DMS79 (cell line): Measurements from ENCODE around the gene SLC38A5.
A peak's percentile ranks its signal among the peaks of the same experiment; 100 is the strongest.

Experiments
- DNase-seq: peaks from one replicate; lab custom pipeline; 2025; lab: John Stamatoyannopoulos, UW

SLC38A5 gene

GRCh38 chrX:48491809-48492208 lies 21.7 kb upstream of the SLC38A5 start:
- DNase-seq, result no peak

- no peak for DNase-seq
Observed at GRCh38 chrX:48490661-48491060, 20.6 kb upstream of the SLC38A5 start.

- DNase-seq, result no peak
Observed at GRCh38 chrX:48489892-48490291, 19.8 kb upstream of the SLC38A5 start.

GRCh38 chrX:48489296-48489695 lies 19.2 kb upstream of the SLC38A5 start:
- no peak for DNase-seq

GRCh38 chrX:48488034-48488433 lies 18.0 kb upstream of the SLC38A5 start:
- no peak for DNase-seq

- DNase-seq, result no peak
Observed at GRCh38 chrX:48487362-48487798, 17.3 kb upstream of the SLC38A5 start.

GRCh38 chrX:48482526-48482925 lies 12.5 kb upstream of the SLC38A5 start:
- DNase-seq, result no peak

GRCh38 chrX:48480583-48480982 lies 10.5 kb upstream of the SLC38A5 start:
- DNase-seq, result no peak

GRCh38 chrX:48480142-48480541 lies 10.1 kb upstream of the SLC38A5 start:
- no peak for DNase-seq

- DNase-seq, result no peak
Observed at GRCh38 chrX:48478806-48479205, 8.7 kb upstream of the SLC38A5 start.

GRCh38 chrX:48477960-48478755 lies 8.1 kb upstream of the SLC38A5 start:
- DNase-seq, result no peak

GRCh38 chrX:48476919-48477318 lies 6.9 kb upstream of the SLC38A5 start:
- no peak for DNase-seq

- peak; percentile 70 for DNase-seq
Observed at GRCh38 chrX:48475774-48476577, 5.9 kb upstream of the SLC38A5 start, which contains the start of gene FTSJ1. Gene FTSJ1, plus strand, starts transcription at chrX:48476199. Its CDS starts 1,849 bp downstream, at chrX:48478048.

- no peak for DNase-seq
Observed at GRCh38 chrX:48475296-48475695, 5.2 kb upstream of the SLC38A5 start.

GRCh38 chrX:48474581-48474980 lies 4.5 kb upstream of the SLC38A5 start:
- DNase-seq, result no peak

- DNase-seq, result no peak
Observed at GRCh38 chrX:48474127-48474526, 4.1 kb upstream of the SLC38A5 start.

- no peak for DNase-seq
Observed at GRCh38 chrX:48473704-48473990, 3.6 kb upstream of the SLC38A5 start.

- DNase-seq, result no peak
Observed at GRCh38 chrX:48472851-48473703, 3.0 kb upstream of the SLC38A5 start.

- DNase-seq, result no peak
Observed at GRCh38 chrX:48472225-48472624, 2.2 kb upstream of the SLC38A5 start.

GRCh38 chrX:48471504-48471903 lies 1.4 kb upstream of the SLC38A5 start:
- no peak for DNase-seq

GRCh38 chrX:48470833-48471118 lies 716 bp upstream of the SLC38A5 start:
- DNase-seq, result no peak
